Right cardiac atrium (tissue), 5 donors: ENCODE measurements around the gene AK1. TPM values are rescaled to one million over a fixed set of nuclear protein-coding genes. Genes with fewer than 3 reads are reported as not detected.

Source experiments
- ATAC-seq, 2 donors: fragments of 200-7000 bp; cut with Tn5 transposase; one replicate each; pipeline versions ENCODE4 v1.8.0 to v1.9.1; 2020; ENCODE audit warnings: moderate library complexity in 2 of 2, mild to moderate bottlenecking in 1 of 2
- DNase-seq, 3 donors: peaks; one replicate each; pipeline ENCODE4 v3.0.0-alpha.2; 2020
- H3K27ac ChIP-seq: one replicate; pipeline ENCODE4 v1.5.1; 2013; ENCODE audit warnings: mild to moderate bottlenecking, low read length, control low read depth, moderate library complexity
- H3K27me3 ChIP-seq: one replicate; pipeline ENCODE4 v1.6.1; 2013; ENCODE audit not compliant: control insufficient read depth, insufficient read depth
- H3K4me1 ChIP-seq: one replicate; pipeline ENCODE4 v1.6.1; 2013; ENCODE audit warnings: low read length; ENCODE audit not compliant: control insufficient read depth, insufficient read depth
- H3K4me3 ChIP-seq: one replicate; pipeline ENCODE4 v1.5.1; 2013; ENCODE audit warnings: low read length, control low read depth
- H3K9me3 ChIP-seq: one replicate; pipeline ENCODE4 v1.6.1; 2013; ENCODE audit warnings: low read length; ENCODE audit not compliant: control insufficient read depth
- WGBS: extraction: QIAGEN DNeasy Blood & Tissue Kit; methylation state at CpG from one replicate; pipeline ENCODE4 v1.1.7; 2013; 5-methylcytosine and 5-hydroxymethylcytosine counted together
- intact Hi-C, 4 donors: fragments of 100-400 bp; cut with DNase I; formaldehyde crosslinking; loops; one replicate each; pipeline versions ENCODE4 v1.11.0 to v1.14.0; 2022 to 2023
- polyA plus RNA-seq: library from polyadenylated mRNA; stranded (reverse); fragments of 200-250 nt; gene quantifications from one replicate; pipeline ENCODE4 v1.2.3, GENCODE V29; 2013
- total RNA-seq, 4 donors: library from RNA; stranded (reverse); fragmentation: NEBNext Ultra II Directional; extraction: Animal tissue kit (Norgen Biotek cat#: 25700); gene quantifications; one replicate each; pipeline ENCODE4 v1.2.1, GENCODE V29; 2021
- donor health status: healthy with polysubstance abuse.
- donor health status: DM: no; HTN: yes; CAD: no.
- donor health status: DM: no; HTN: no; CAD: no.
- donor health status: DM: no; HTN: yes; CAD: no; lungs with severe emphysema.
- donor health status: DM: yes; HTN: yes; CAD: no.

AK1 gene
- total and polyA plus RNA-seq, 5 donors: 630 to 811 (median 666) TPM

GRCh38 chr9:127909839-127910273 lies 32.4 kb upstream of the AK1 start:
- H3K27ac ChIP-seq: no peak overlapping the region
- H3K4me3 ChIP-seq: no peak overlapping the region
- no peaks in the 10 kb centered on the region for H3K27me3 ChIP-seq
- DNase-seq (peak in 2 of 3 donors; percentile 64 to 66), ATAC-seq (no peak)
- 86% methylated on average over 17 of the region's 17 CpGs for WGBS
- H3K9me3 ChIP-seq: no peaks in the 10 kb centered on the region
- intact Hi-C loops: no loop called here
- no peaks in the 10 kb centered on the region for H3K4me1 ChIP-seq

- Histone ChIP-seq H3K27me3 (no peaks in the 10 kb centered on the region), H3K4me3 (no peak overlapping the region), H3K9me3 (no peaks in the 10 kb centered on the region), H3K27ac (no peak overlapping the region), H3K4me1 (peaks cover 8% of the 10 kb centered on the region)
- peak in 1 of 3 donors; percentile 36 for DNase-seq
- ATAC-seq: no peak
- WGBS: 95% methylated on average over 10 of the region's 10 CpGs
- intact Hi-C loops: no loop called here
Observed at GRCh38 chr9:127908660-127908926, 31.1 kb upstream of the AK1 start.

- H3K27me3 ChIP-seq: no peaks in the 10 kb centered on the region
- H3K9me3 ChIP-seq: no peaks in the 10 kb centered on the region
- WGBS: 85% methylated on average over 35 of the region's 35 CpGs
- ATAC-seq (no peak), DNase-seq (peak in 1 of 3 donors; percentile 47)
- H3K27ac ChIP-seq: no peak overlapping the region
- intact Hi-C loops: no loop called here
- peaks cover 8% of the 10 kb centered on the region for H3K4me1 ChIP-seq
- H3K4me3 ChIP-seq: no peak overlapping the region
Observed at GRCh38 chr9:127907867-127908659, 30.6 kb upstream of the AK1 start.

GRCh38 chr9:127905788-127906191 lies 28.3 kb upstream of the AK1 start:
- Histone ChIP-seq H3K27ac (no peak overlapping the region), H3K4me3 (no peak overlapping the region), H3K27me3 (no peaks in the 10 kb centered on the region), H3K4me1 (peaks cover 8% of the 10 kb centered on the region), H3K9me3 (no peaks in the 10 kb centered on the region)
- ATAC-seq (no peak), DNase-seq (peak in 2 of 3 donors; percentile 56 to 67)
- intact Hi-C loops: no loop called here
- WGBS: 76% methylated on average over 12 of the region's 12 CpGs

GRCh38 chr9:127905004-127905728 lies 27.7 kb upstream of the AK1 start:
- peaks cover 8% of the 10 kb centered on the region for H3K4me1 ChIP-seq
- no peaks in the 10 kb centered on the region for H3K9me3 ChIP-seq
- H3K27me3 ChIP-seq: no peaks in the 10 kb centered on the region
- no peak overlapping the region for H3K4me3 ChIP-seq
- WGBS: 60% methylated on average over 5 of the region's 5 CpGs
- peak overlapping the region; percentile 70 for H3K27ac ChIP-seq
- ATAC-seq (no peak), DNase-seq (peak in 2 of 3 donors; percentile 50)
- intact Hi-C loops: no loop called here

- H3K4me3 ChIP-seq: no peak overlapping the region
- H3K27ac ChIP-seq: peak overlapping the region; percentile 70
- H3K9me3 ChIP-seq: no peaks in the 10 kb centered on the region
- H3K27me3 ChIP-seq: no peaks in the 10 kb centered on the region
- intact Hi-C loops: no loop called here
- ATAC-seq (peak; percentile 27 to 34), DNase-seq (peak; percentile 55 to 85 (median 83))
- 27% methylated on average over 12 of the region's 12 CpGs for WGBS
- H3K4me1 ChIP-seq: peaks cover 10% of the 10 kb centered on the region
Observed at GRCh38 chr9:127904561-127905003, 27.1 kb upstream of the AK1 start.

GRCh38 chr9:127903557-127904475 lies 26.3 kb upstream of the AK1 start:
- Histone ChIP-seq H3K4me1 (peaks cover 10% of the 10 kb centered on the region), H3K27ac (peak overlapping the region; percentile 70), H3K4me3 (no peak overlapping the region), H3K9me3 (no peaks in the 10 kb centered on the region), H3K27me3 (no peaks in the 10 kb centered on the region)
- 33% methylated on average over 17 of the region's 17 CpGs for WGBS
- peak; percentile 62 to 83 for ATAC-seq
- peak; percentile 89 to 95 (median 94) for DNase-seq
- intact Hi-C loops: no loop called here

- DNase-seq: peak; percentile 81 to 93 (median 93)
- intact Hi-C loops: no loop called here
- under 1% methylated on average over 85 of the region's 89 CpGs for WGBS
- Histone ChIP-seq H3K4me1 (peaks cover 20% of the 10 kb centered on the region), H3K27ac (peak within 1 kb of the TSS; percentile 91), H3K27me3 (no peaks in the 10 kb centered on the region), H3K4me3 (peak within 1 kb of the TSS; percentile 76), H3K9me3 (no peaks in the 10 kb centered on the region)
- peak; percentile 72 to 83 for ATAC-seq
Observed at GRCh38 chr9:127899128-127899943, 21.9 kb upstream of the AK1 start, which contains the start of gene ST6GALNAC6. Gene ST6GALNAC6 (minus strand): TSS chr9:127899603. CDS start chr9:127897981, 1,622 bp downstream.

- Histone ChIP-seq H3K27me3 (no peaks in the 10 kb centered on the region), H3K4me3 (peak overlapping the region; percentile 76), H3K4me1 (peaks cover 13% of the 10 kb centered on the region), H3K27ac (peak overlapping the region; percentile 91), H3K9me3 (no peaks in the 10 kb centered on the region)
- WGBS: 10% methylated on average over 32 of the region's 32 CpGs
- peak; percentile 62 to 73 for ATAC-seq
- DNase-seq: peak; percentile 73 to 87 (median 85)
- intact Hi-C loops: no loop called here
Observed at GRCh38 chr9:127898433-127899127, 21.1 kb upstream of the AK1 start.
